Medulla oblongata (tissue), 1 donor: ENCODE results near the gene C10orf105.

Experiments
- DNase-seq: peaks from one replicate; pipeline ENCODE4 v3.0.0-alpha.2; 2015; ENCODE audit errors: extremely low spot score

Gene C10orf105

DNA sequence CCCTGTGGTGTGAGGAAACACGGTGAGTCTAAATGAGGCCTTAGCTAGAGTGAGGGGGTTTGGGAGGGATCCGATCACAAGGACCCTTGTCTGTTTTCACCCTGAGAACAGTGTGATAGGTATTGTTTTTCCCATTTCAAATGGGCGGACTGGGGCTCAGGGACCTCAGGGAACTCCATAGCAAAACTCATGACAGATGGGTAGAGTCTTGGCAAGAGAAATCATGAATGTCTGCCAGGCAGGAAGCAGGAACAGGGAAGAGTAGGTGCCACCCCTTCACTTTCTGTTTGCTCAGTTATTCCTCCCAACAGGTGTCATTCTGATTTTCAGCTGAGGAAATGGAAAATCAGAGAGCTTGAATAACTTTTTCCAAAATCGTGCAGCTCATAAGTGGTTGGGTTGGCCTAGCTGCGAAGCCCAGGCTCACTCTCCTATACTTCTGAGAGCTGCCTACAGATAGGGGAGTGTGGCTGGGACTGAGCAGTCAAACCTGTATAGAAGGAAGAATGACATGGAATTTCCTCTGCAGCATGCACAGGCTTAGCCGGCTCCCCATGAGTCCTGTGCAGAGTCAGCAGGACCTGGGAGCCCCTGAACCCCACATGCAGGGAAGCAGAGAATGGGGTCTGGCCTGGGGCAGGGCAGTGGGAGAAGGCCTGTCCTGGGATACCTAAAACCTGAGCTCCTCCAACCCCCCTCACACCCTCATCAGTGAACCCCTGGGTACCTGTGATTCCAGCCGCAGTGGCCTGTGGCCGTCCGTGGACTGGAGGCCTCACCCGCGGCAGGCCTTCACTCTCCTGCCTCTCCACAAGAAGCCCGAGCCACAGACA lies 17.6 kb upstream of the C10orf105 start:
- DNase-seq: no peak

DNA sequence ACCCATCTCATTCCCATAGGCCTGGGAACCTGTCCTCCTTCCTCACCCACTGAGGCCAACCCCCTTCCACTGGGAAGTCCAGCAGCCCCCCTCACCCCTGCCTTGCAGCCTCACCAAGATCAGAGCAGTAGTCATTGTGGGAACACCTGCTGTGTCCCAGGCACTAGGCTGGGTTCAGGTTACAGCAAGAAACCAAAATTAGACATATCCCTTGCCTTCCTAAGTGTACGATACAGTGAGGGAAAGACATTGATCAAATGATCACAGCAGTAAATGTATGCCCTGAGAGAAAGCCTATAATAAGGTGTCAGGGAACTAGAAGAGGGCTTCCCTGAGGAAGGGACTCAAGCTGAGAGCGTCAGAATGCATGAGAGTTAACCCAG lies 17.0 kb upstream of the C10orf105 start:
- DNase-seq: no peak

DNA sequence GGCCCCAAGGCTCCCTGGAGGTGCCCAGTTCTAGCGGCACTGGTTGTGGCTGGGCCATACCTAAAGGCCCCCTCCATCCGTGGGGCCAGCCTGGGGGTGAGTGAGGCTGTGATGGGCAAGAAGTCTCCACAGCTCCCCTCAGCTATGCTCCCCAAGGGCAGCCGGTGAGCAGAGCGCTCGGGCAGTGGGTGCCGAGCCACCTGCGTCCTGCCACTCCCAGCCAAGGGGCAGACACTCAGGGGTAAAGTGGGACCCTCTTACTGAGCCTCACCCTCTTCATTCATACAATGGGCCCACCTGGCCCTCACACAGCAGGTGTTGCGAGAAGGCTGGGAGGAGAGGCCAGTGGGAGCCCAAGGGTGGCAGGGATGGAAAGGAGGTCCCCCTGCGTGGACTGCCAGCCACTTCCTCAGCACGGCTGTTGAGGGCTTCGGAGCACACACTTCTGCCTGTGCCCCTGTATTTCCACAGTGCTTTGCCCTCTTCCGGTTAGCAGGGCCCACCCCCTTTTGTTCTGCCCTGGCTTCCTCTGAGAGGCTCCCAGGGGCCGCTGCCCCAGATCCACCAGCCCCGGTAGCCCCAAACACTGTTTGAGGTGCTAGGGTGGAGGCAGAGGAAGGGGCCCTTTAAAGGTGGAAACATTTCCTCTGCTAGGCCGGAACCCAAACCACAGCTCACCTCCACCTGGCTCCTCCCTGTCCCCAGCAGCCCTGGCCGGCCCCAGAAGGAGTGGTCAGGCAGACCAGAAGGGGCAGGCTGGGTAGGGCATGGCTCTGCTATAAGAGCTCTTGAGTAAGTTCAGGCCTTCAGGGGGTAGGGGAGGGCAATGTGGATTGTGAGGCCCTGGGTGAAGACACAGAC lies 16.4 kb upstream of the C10orf105 start:
- no peak for DNase-seq

DNA sequence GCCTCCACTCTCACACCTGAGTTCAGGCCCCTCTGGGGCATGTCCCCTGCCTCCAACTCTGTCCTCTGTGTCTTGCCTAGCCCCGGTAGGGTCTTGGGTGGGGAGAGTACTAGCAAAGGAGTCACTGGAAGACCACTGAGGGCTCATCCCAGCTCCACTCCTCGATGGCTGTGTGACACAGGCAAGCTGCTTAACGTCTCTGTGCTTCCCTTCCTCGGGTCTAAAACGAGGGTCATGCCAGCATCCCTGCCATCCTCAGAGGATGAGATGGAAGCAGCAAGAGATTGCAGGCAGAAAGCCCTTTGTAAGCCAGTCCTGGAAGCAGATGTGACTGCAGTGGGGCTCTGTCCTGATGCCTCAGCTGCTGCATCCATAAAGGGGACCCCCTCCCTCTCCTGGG lies 15.2 kb upstream of the C10orf105 start:
- DNase-seq: no peak

DNA sequence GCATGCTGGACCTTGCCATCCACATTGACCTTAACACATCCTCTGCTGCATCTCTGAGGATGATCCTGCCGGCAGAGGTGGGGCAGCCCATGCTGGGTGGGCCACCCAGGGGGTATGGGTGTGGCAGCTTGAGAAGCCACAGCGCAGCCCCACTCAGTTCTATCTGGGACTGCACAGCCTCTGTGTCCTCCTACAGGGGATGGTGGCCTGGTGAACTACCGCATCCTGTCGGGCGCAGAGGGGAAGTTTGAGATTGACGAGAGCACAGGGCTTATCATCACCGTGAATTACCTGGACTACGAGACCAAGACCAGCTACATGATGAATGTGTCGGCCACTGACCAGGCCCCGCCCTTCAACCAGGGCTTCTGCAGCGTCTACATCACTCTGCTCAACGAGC lies 12.2 kb upstream of the C10orf105 start:
- no peak for DNase-seq

DNA sequence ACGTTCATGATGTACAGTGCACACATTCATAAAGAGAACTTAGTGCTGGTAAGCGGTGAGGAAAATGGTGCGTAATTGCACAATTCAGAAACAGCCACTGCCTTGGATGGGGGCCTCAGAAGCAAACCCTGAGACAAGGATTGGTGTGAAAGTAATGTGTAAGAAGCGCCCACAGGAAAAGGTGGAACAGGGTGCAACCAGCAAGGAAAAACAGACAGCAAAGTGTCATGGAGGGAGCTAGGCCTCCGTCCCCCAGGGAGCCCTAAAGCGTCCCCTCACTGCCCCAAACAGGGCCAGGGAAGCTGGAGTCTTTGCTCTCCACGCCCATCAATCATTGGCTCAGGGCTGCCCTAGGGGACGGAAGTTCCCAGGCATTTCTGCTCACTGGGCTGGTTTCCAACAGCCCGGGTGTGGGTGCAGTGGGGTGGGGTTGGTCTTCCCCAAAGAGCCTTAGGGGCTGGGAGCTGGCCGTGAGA lies 9.6 kb upstream of the C10orf105 start:
- peak; percentile 54 for DNase-seq

DNA sequence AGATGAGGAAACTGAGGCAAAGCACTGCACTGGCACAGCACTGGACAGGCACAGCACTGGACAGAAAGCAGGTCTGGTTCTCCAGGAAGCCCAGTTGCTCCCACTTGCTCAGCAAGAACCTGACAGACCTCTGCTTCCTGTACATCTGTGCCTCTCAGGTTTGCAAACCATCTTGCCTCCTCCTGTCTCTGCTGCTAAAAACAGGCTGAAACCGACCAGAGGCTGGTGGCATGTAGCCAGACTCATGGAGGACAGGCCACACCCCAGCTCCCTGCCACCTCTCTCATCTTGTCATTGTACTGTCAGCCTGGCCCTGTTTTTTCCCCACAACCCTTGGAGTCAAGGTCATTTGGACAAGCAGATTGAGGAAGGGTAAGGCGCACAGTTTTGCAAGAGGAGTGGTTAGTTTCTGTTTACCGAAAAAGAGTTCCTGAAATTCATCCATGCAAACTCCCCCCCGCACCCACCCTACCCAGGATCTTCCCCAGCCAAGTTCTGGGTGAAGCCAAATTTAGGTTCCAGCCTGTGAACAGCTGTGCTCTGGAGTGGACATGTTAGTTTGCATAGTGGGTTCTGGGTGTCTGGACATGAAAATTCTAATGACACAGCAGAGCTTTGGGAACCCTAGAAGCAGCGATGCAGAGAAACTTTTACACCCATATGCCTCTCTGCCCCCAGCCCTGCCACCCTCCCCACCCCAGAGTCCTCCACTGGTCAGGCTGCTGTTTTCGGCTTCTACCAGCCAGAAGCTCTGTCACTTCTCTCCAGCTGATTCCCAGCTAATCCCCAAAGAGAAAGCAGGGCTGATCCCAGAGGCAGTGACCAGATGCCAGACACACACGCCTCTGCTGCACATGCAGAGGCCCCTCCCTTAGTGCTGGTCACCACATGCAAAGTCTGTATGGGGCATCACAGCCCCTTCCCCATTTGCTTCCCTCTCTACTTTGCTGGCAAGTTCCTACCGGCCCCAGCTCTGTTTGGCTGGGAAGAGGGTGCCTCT lies 8.5 kb upstream of the C10orf105 start:
- DNase-seq: peak; percentile 59

DNA sequence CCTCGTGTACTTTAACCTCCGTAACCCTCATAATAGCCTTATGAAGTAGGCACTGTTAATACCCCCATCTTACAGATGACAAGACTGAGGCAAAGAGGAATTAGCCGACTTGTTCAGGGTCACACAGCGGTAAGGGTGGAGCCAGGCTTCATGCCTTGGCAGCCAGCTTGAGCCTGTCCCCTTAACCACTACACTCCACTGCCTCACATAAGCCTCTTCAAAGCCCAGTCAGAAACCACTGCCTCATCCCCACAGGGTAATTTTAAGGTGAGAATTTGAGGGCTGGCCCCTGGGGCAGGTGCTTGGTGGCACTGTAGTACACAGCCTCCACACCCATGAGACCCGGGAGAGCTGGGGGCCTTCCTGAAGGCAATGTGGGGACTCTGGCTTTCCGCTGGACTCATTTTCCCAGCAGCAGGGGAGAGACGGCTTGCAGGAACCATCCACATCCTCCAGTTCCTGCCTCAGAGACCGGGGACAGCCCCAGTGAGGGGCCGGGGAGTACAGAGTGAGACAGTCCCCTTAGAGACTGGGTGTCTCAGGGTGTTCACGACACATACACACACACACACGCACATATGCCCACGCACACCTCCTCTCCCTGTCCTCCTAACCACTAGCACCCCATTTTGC lies 7.6 kb upstream of the C10orf105 start:
- no peak for DNase-seq

DNA sequence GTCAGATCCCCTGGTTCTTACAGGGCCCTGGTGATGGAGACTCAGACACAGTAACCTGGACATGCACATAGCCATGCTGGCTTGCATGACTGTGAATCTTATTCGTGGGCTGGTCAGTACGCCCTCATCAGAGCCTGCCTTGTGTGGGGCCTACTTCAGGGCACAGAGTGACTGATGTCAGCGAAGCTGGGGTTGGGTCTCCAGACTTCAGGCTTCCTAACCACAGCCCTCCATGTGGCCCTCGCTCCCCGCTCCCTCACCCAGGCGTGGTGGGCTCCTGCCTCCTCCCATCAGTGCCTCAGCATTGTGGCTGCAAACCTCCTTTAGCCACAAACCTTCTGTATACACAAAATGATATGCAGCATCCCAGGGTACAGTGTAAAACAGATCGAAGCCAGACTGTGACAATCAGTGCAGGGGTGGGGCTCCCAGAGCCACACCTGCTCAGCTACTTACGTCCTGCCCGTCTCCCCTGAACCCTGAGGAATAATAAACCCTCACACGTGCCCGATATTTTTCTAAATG lies 7.1 kb upstream of the C10orf105 start:
- DNase-seq: no peak

DNA sequence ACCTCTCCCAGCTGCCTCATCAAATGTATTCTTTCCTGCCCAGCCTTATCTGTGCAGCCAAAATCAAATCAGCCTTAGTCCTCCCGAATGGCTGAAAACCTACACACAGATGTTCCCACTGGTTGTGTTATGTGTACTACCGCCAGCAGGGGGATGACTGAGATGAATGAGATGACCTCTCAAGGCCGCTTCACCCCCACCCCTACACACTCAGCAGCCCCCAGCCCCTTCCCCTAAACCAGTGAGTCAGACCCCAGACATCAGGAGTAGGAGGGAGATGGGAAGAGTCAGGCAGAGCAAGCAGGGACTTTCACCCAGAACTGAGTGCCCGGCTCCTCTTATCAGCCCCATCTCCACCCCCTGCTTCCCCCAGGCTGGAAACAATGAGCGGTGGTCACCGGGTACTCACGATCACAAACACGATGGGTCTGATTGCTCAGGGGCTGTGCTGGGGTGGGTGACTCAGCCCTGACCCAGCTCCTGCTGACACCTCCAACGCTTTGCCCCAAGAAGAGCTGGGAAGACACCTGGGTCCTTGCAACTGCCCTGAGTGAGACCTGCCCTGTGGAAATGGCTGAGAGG lies 6.5 kb upstream of the C10orf105 start:
- no peak for DNase-seq

DNA sequence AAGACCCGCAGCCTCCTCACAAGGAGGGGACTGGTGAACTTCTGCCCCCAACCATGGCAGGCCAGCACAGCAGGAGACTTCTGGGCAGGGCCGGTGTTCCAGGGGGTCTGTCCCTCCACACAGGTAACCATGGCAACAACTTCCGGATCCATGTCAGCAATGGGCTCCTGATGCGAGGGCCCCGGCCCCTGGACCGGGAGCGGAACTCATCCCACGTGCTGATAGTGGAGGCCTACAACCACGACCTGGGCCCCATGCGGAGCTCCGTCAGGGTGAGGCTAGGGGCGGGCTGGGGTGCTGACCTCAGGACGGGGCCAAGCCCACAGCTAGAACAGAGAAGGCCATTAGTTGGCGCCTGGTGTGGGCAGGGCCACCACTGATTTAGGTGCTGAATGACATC lies 5.7 kb upstream of the C10orf105 start:
- no peak for DNase-seq

DNA sequence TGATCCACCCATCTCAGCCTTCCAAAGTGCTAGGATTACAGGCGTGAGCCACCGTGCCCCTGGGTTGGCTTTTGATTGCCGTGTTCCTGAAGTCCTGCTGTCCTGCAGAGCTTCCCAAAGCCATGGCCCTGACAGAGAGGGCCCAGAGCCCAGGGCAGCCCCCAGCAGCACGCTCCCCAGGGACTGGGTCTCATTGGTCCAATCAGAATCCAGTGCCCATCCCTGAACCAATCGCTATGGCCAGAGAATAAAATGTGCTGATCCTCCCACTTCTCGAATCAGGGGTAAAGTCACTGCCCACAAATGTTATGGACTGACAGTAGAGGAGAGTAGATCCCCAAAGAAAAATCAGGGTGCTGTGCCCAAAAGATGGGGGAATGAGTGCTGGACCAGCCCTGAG lies 5.0 kb upstream of the C10orf105 start:
- DNase-seq: no peak

DNA sequence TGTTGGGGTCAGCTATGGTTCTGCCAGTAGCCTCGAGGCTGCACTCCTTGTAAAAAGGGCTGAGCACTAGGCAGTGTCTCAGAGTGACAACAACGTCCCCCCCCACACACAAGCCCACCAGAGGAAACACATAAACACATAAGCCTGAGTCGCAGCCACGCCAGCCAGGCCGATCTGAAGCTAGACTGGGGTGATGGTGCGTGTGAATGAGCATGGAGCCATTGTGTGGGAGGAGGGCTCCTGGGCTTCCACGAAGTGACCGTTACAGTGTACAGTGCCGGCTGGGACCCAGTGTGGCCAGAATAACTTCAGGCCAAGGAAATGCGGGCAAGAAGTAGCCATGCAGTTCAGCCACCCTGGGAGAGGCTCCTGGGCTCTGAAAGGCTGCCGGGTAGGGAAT lies 3.7 kb upstream of the C10orf105 start:
- no peak for DNase-seq

DNA sequence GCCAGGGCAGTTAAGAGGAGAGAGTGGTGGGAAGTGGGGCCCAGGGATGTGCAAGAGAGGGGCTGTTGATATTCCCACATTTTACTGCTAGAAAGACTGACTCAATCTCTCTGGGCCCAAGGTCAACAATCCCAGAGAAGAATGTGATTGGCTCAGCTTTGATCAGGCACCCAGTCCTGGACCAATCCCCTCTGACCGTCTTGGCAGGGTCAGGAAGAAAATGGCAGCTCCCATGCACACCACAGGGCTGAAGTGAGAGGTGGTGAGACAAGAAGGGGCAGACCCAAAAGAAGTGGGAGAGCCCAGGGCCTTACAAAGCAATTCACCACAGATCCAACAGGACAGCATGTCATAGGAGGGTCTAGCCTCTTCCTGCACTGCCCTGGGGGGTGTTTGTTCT lies 3.3 kb upstream of the C10orf105 start:
- no peak for DNase-seq

DNA sequence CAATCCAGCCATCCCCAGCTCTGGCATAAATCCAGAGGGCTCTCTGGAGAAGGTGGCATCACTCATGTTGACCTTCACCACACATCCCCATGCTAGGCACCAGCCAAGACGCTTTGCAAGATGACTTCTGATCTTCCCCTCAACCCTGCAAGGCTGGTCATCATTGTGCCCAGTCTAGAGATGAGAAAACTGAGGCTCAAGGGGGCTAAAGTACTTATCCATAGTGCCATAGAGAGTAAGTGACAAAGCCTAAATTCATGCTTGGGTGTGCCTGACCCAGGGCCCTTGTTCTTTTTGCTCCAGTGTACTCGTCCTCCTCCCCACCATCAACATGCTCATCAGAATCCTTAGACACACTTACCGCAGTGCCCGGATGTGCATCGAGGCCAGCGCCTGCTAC lies 1.7 kb upstream of the C10orf105 start:
- DNase-seq: no peak

DNA sequence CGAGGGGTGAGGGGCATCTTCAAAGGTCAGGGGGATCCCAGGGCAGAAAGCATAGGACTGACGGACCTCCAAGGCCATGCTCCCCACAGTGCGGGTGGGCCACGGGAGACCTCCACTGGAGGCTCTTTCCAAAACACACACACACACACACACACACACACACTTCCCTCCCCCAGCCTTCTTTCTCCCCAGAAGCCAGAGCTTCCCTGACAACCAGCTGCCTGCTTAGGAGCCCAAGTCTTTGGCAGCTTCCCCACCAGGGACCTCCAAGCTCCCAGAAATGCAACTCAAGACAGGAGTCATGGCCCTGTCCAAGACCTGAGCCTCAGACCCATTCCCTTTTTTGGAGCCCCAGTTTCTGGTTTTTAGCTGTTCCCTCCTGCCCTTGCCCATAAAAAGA lies 710 bp upstream of the C10orf105 start:
- peak; percentile 50 for DNase-seq

DNA sequence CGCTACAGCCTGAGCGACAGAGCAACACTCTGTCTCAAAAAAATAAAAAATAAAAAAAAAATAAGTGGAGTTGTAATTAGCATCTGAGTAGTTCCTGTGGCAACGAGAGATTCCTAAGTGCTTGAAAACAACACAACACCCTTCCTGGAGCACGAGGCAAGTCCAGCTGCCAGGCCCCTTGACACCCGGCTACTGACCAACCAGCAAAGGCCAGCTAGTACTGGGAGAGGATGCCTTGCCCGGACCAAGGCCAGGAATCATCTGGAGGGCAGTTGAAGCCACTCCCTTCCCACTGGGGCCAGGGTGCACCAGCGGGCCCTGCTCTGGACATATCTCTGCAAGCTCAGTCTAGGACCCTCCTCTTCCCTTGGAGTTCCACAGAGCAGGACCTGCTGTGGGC lies 536 bp downstream of the C10orf105 start:
- DNase-seq: peak; percentile 64

DNA sequence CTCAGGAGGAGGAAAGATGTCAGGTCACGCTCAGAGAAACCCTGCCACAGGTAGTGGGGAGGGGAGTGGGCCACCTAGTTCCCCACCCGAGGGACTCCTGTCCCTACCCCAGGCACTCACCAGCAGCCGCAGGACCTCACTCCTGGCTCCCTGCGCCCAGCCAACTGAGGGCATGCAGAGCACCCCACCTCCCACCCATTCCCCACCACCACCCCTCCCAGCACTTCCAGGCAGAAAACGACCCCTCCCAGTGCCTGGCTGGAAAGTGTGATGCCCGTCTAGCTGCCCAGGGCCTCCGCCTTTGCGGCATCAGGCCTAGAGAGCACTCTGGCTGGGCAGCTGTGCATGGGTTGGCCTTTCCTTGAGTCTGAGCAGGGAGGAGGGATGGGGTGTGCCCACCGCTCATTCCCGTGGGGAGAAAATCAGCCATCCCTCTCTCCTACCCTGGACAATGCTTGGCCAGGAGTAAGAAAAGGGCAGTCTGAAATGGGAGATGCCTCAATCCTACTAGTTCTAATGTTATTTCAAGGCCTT lies 1.3 kb downstream of the C10orf105 start:
- no peak for DNase-seq

DNA sequence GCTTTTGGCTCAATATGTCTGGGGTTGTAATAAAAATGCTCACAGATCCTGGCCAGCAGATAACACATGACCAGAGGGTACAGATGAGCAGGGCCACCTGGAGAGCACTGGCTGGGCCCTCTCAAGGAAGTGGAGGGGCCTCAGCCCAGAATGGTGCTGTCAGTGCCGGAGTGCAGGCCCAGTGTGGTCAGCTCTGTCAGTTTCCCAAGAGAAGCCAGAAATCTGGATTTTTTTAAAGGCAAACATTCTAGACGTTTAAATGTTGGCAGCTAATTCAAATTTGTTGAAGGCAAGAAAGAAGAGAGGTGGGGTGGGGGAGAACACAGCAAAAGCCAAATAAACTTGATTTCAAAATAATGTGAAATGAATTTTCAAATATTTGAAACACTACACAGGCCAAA lies 2.0 kb downstream of the C10orf105 start:
- DNase-seq: no peak

DNA sequence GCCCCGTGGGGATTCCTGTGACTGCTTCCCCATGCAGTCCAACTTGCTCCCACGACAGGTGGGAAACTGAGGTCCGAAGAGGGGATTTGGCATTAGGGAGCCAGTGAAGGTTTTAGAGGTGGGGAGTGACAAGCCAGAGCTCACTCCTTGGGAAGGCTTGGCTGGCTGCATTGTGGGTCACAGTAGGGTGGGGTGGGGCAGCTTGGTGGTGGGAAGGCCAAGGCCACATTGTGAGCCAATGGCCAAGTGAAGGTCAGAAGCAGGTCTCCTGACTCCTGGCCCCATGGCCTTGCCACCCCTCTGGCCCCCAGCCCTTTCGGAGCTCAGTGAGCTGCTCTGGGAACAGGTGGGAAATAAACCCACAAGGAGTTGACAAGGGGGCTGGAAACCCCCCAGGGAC lies 2.5 kb downstream of the C10orf105 start:
- DNase-seq: no peak
